HepG2 (cell line): Measurements from ENCODE around the gene BLOC1S2. TPM values are rescaled to one million over a fixed set of nuclear protein-coding genes. Genes with fewer than 3 reads are reported as not detected.

Source experiments
- DNMT3B ChIP-seq: conservative IDR thresholded peaks from 2 replicates; pipeline ENCODE4 v1.6.1; 2016; ENCODE audit warnings: missing biosample characterization, control low read depth
- ELF3 ChIP-seq: IDR thresholded peaks from 2 replicates; pipeline ENCODE4 v1.6.1; 2016; ENCODE audit warnings: missing genetic modification reagents, missing compliant biosample characterization
- GTF3A ChIP-seq: sonication (generic); formaldehyde crosslinking; conservative IDR thresholded peaks from 2 replicates; pipeline ENCODE4 v1.4.0; 2020; ENCODE audit warnings: mild to moderate bottlenecking, missing genetic modification reagents
- HOXA3 ChIP-seq: sonication (generic); formaldehyde crosslinking; IDR thresholded peaks from 2 replicates; pipeline ENCODE4 v1.5.0; 2020; ENCODE audit warnings: missing genetic modification reagents
- IRF2 ChIP-seq: IDR thresholded peaks from 2 replicates; pipeline ENCODE4 v1.6.1; 2018; ENCODE audit warnings: missing genetic modification reagents, missing compliant biosample characterization
- KAT2B ChIP-seq: fragments of 150-350 bp; IDR thresholded peaks from 2 replicates; pipeline ENCODE4 v1.6.1; 2014; ENCODE audit warnings: low read depth, low read length, borderline replicate concordance
- MAFK ChIP-seq, 2 experiments: IDR thresholded peaks in 1 of 2; conservative IDR thresholded peaks in 1 of 2; 2 replicates each; pipeline ENCODE4 v1.6.1; 2011; ENCODE audit warnings: improper control_type of control experiment in 2 of 2, low read length in 2 of 2
- NFKB2 ChIP-seq: sonication (generic); formaldehyde crosslinking; IDR thresholded peaks from 2 replicates; pipeline ENCODE4 v1.4.0; 2020; ENCODE audit warnings: missing genetic modification reagents, borderline replicate concordance
- NONO ChIP-seq, 2 experiments: fragments of 450-650 bp in 1 of 2; sonication (generic) in 1 of 2; formaldehyde crosslinking in 1 of 2; IDR thresholded peaks in 1 of 2; conservative IDR thresholded peaks in 1 of 2; 2 replicates each; pipeline versions ENCODE4 v1.6.1 to v1.8.0; 2017 to 2022; ENCODE audit warnings: mild to moderate bottlenecking in 1 of 2, missing genetic modification reagents in 1 of 2, moderate library complexity in 1 of 2
- PHF21A ChIP-seq: sonication (generic); formaldehyde crosslinking; IDR thresholded peaks from 2 replicates; pipeline ENCODE4 v1.5.0; 2020; ENCODE audit warnings: mild to moderate bottlenecking, missing genetic modification reagents
- PPARG ChIP-seq: conservative IDR thresholded peaks from 2 replicates; pipeline ENCODE4 v1.6.1; 2016; ENCODE audit warnings: missing biosample characterization, missing genetic modification reagents
- RAD51 ChIP-seq: fragments of 450-650 bp; IDR thresholded peaks from 2 replicates; pipeline ENCODE4 v1.6.1; 2016; ENCODE audit warnings: borderline replicate concordance
- SP4 ChIP-seq: sonication (generic); formaldehyde crosslinking; IDR thresholded peaks from 2 replicates; pipeline ENCODE4 v1.8.1; 2023; ENCODE audit warnings: mild to moderate bottlenecking, missing genetic modification reagents
- SYNCRIP ChIP-seq: fragments of 200-400 bp; formaldehyde crosslinking; IDR thresholded peaks from 2 replicates; pipeline ENCODE4 v1.6.1; 2018; ENCODE audit warnings: mild to moderate bottlenecking, low read depth, low read length; ENCODE audit not compliant: insufficient read depth
- TP53 ChIP-seq: sonication (generic); formaldehyde crosslinking; conservative IDR thresholded peaks from 2 replicates; pipeline ENCODE4 v1.4.0; 2020; ENCODE audit warnings: missing genetic modification reagents
- ZFY ChIP-seq: sonication (generic); formaldehyde crosslinking; IDR thresholded peaks from 2 replicates; pipeline ENCODE4 v1.4.0; 2020; ENCODE audit warnings: missing genetic modification reagents
- ZNF234 ChIP-seq: sonication (generic); formaldehyde crosslinking; conservative IDR thresholded peaks from 2 replicates; pipeline ENCODE4 v1.5.1; 2020; ENCODE audit warnings: mild to moderate bottlenecking, missing genetic modification reagents
- ZNF619 ChIP-seq: sonication (generic); formaldehyde crosslinking; IDR thresholded peaks from 2 replicates; pipeline ENCODE4 v1.4.0; 2020; ENCODE audit warnings: mild to moderate bottlenecking, missing genetic modification reagents
- polyA plus RNA-seq, 8 experiments: library from polyadenylated mRNA; depleted of rRNA in 3 of 8; stranded (reverse) in 7 of 8; unstranded in 1 of 8; fragments of >200 nt; fragmentation: Illumina TruSeq in 4 of 8; extraction: Trizol in 4 of 8; gene quantifications; 2 replicates each; pipeline versions ENCODE4 v1.2.1 to v1.2.3, GENCODE V29; 2011 to 2016; ENCODE audit warnings: low read depth in 4 of 8, missing spikeins in 1 of 8, mixed read lengths in 1 of 8; ENCODE audit not compliant: insufficient read depth in 1 of 8
- total RNA-seq, 5 experiments: library from RNA; depleted of rRNA; stranded (reverse); fragments of >200 nt; fragmentation: Illumina TruSeq; extraction: Trizol; gene quantifications; 2 replicates each; pipeline ENCODE4 v1.2.3, GENCODE V29; 2016; ENCODE audit warnings: low read depth in 1 of 5
- TF ChIP-seq, protein P1 (sequence below): sonication (generic); formaldehyde crosslinking; IDR thresholded peaks from 2 replicates; pipeline ENCODE4 v1.4.0; 2020; ENCODE audit warnings: low read depth, missing genetic modification reagents
- TF ChIP-seq, protein P2 (sequence below), 2 experiments: IDR thresholded peaks; 2 replicates each; pipeline ENCODE4 v1.6.1; 2011 to 2012; ENCODE audit warnings: low read length in 2 of 2, borderline replicate concordance in 1 of 2, low read depth in 1 of 2, mild to moderate bottlenecking in 1 of 2, moderate library complexity in 1 of 2
- TF ChIP-seq, protein P3 (sequence below): sonication (generic); formaldehyde crosslinking; IDR thresholded peaks from 2 replicates; pipeline ENCODE4 v1.8.1; 2023; ENCODE audit warnings: missing genetic modification reagents, mild to moderate bottlenecking, borderline replicate concordance

Gene BLOC1S2
- total and polyA plus RNA-seq, 2 of the 13 experiments (the other 11 are each of a cell fraction or from before 2014, with no cell fraction given): 22.3 to 64.4 TPM

DNA sequence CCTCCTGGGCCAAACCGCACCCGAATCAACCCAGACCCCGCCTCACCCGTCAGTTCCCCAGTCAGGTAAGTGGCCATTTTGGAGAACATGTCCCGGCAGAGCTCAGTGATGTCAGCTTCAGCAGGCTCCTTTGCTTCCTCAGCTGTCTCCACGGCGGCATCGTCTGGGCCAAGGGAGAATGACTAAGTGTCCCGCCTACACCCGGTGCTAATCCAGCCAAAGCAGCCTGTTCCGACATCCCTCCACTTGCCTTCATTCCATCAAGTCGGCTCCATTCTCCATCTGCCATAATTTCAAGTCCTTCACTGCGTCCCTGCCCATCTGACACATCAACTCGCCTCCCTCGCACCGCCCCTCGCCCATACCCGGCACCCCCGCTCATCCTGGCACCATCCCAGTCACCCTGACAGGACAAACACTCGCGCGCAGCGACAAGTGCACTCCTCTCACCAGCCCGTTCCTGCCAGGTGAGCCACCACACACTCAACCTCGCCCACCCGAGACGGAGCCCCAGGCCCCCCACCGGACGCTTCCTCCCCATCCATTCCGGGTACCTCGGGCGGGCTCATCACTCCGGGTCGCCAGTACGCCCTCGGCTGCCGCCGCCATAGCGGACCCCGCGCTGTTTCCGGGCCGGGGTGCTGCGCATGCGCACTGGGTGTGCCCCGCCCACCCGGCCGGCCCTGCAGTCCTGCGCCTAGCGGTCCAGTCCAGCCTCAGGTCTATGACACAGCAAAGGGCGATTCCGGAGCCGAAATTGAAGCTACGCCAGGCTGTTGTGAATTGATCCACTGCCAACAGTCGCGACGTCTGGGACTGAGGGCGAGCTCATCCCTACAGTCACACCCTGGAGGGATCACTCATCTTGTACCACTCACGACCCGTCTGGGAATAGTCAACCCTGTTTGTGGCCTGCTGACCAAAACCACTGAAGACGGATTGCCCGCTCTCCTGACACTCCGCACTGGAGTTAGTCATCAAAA lies at the start of gene BLOC1S2 (continued):
- TF ChIP-seq KAT2B (no peak), ZNF234 (CRISPR knock-in tag) (no peak), SP4 (CRISPR knock-in tag) (peak; percentile 58; the same call in 1 of the 2 replicates), NONO (IDR thresholded peaks at IDR 0.05) (no peak), NONO (CRISPR knock-in tag; conservative IDR thresholded peaks at IDR 0.05) (peak; percentile 87), ZNF619 (peak; percentile 67), IRF2 (CRISPR knock-in tag) (0 out of 2 replicates have a peak, but pooled peaks have one; percentile 37), ZFY (peak; percentile 92), RAD51 (no peak), DNMT3B (CRISPR knock-in tag) (no peak; the same call in 1 of the 2 replicates), TP53 (CRISPR knock-in tag) (no peak; the same call in 1 of the 2 replicates), GTF3A (CRISPR knock-in tag) (0 out of 2 replicates have a peak, but pooled peaks have one; percentile 72), SYNCRIP (no peak), PHF21A (CRISPR knock-in tag) (peak; percentile 80), MAFK (conservative IDR thresholded peaks at IDR 0.05 in 1 of 2, IDR thresholded peaks at IDR 0.05 in 1 of 2; ENCODE audit: low read length in 2 of 2) (no peak; a peak in 1 of 4 replicates), ELF3 (CRISPR knock-in tag) (peak; percentile 64), NFKB2 (CRISPR knock-in tag) (peak; percentile 92; the same call in 1 of the 2 replicates), HOXA3 (CRISPR knock-in tag) (peak; percentile 79), PPARG (CRISPR knock-in tag) (no peak)
- TF ChIP-seq, protein P1, sequence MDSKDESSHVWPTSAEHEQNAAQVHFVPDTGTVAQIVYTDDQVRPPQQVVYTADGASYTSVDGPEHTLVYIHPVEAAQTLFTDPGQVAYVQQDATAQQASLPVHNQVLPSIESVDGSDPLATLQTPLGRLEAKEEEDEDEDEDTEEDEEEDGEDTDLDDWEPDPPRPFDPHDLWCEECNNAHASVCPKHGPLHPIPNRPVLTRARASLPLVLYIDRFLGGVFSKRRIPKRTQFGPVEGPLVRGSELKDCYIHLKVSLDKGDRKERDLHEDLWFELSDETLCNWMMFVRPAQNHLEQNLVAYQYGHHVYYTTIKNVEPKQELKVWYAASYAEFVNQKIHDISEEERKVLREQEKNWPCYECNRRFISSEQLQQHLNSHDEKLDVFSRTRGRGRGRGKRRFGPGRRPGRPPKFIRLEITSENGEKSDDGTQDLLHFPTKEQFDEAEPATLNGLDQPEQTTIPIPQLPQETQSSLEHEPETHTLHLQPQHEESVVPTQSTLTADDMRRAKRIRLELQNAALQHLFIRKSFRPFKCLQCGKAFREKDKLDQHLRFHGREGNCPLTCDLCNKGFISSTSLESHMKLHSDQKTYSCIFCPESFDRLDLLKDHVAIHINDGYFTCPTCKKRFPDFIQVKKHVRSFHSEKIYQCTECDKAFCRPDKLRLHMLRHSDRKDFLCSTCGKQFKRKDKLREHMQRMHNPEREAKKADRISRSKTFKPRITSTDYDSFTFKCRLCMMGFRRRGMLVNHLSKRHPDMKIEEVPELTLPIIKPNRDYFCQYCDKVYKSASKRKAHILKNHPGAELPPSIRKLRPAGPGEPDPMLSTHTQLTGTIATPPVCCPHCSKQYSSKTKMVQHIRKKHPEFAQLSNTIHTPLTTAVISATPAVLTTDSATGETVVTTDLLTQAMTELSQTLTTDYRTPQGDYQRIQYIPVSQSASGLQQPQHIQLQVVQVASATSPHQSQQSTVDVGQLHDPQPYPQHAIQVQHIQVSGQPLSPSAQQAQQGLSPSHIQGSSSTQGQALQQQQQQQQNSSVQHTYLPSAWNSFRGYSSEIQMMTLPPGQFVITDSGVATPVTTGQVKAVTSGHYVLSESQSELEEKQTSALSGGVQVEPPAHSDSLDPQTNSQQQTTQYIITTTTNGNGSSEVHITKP (CRISPR knock-in tag): no peak
- TF ChIP-seq, protein P2, sequence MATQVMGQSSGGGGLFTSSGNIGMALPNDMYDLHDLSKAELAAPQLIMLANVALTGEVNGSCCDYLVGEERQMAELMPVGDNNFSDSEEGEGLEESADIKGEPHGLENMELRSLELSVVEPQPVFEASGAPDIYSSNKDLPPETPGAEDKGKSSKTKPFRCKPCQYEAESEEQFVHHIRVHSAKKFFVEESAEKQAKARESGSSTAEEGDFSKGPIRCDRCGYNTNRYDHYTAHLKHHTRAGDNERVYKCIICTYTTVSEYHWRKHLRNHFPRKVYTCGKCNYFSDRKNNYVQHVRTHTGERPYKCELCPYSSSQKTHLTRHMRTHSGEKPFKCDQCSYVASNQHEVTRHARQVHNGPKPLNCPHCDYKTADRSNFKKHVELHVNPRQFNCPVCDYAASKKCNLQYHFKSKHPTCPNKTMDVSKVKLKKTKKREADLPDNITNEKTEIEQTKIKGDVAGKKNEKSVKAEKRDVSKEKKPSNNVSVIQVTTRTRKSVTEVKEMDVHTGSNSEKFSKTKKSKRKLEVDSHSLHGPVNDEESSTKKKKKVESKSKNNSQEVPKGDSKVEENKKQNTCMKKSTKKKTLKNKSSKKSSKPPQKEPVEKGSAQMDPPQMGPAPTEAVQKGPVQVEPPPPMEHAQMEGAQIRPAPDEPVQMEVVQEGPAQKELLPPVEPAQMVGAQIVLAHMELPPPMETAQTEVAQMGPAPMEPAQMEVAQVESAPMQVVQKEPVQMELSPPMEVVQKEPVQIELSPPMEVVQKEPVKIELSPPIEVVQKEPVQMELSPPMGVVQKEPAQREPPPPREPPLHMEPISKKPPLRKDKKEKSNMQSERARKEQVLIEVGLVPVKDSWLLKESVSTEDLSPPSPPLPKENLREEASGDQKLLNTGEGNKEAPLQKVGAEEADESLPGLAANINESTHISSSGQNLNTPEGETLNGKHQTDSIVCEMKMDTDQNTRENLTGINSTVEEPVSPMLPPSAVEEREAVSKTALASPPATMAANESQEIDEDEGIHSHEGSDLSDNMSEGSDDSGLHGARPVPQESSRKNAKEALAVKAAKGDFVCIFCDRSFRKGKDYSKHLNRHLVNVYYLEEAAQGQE (IDR thresholded peaks at IDR 0.05; ENCODE audit: borderline replicate concordance in 1 of 2, low read depth in 1 of 2, low read length in 2 of 2): peak in 1 of 2 experiments; percentile 53; a peak in 1 of 4 replicates
- TF ChIP-seq, protein P3, sequence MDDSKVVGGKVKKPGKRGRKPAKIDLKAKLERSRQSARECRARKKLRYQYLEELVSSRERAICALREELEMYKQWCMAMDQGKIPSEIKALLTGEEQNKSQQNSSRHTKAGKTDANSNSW (CRISPR knock-in tag): no peak; the same call in 1 of the 2 replicates
